GM12801 (cell line): Measurements from ENCODE around the gene FBLN1.

ENCODE experiments used
- CTCF ChIP-seq: IDR thresholded peaks from one replicate; pipeline ENCODE4 v1.5.1; 2011; ENCODE audit warnings: control low read depth; ENCODE audit not compliant: insufficient read length; ENCODE audit errors: extremely low read depth

Gene FBLN1

GRCh38 chr22:45533703-45534102 is 31.0 kb downstream of the FBLN1 start:
- TF ChIP-seq CTCF: no peak

- no peak for TF ChIP-seq CTCF
Observed at GRCh38 chr22:45534339-45535192, 31.9 kb downstream of the FBLN1 start.

GRCh38 chr22:45535290-45535689 is 32.6 kb downstream of the FBLN1 start:
- no peak for TF ChIP-seq CTCF

GRCh38 chr22:45537734-45538181 is 35.1 kb downstream of the FBLN1 start:
- no peak for TF ChIP-seq CTCF

- no peak for TF ChIP-seq CTCF
Observed at GRCh38 chr22:45538281-45538680, 35.6 kb downstream of the FBLN1 start.

GRCh38 chr22:45540122-45540521 is 37.4 kb downstream of the FBLN1 start:
- no peak for TF ChIP-seq CTCF

- no peak for TF ChIP-seq CTCF
Observed at GRCh38 chr22:45541382-45541979, 38.8 kb downstream of the FBLN1 start.
